DOHH2 (cell line): Measurements from ENCODE around the gene LITAF.

Source experiments
- H3F3A ChIP-seq: fragments of 200-600 bp; sonication (generic), shearing (Covaris generic); 2 replicates; pipeline ENCODE4 v1.6.0; 2016; ENCODE audit warnings: antibody characterized with exemption, mild to moderate bottlenecking; ENCODE audit not compliant: control insufficient read depth, insufficient read depth
- H3K27ac ChIP-seq: fragments of 200-600 bp; sonication (generic); 2 replicates; pipeline ENCODE4 v1.5.1; 2014; ENCODE audit warnings: low read depth, mild to moderate bottlenecking, low read length, moderate library complexity
- H3K27me3 ChIP-seq: fragments of 200-600 bp; sonication (generic); 2 replicates; pipeline ENCODE4 v1.6.1; 2014; ENCODE audit warnings: mild to moderate bottlenecking, low read length, mixed read lengths; ENCODE audit not compliant: control insufficient read depth
- H3K36me3 ChIP-seq: fragments of 200-600 bp; sonication (generic); 2 replicates; pipeline ENCODE4 v1.6.1; 2014; ENCODE audit warnings: mild to moderate bottlenecking, low read length, moderate library complexity, mixed read lengths; ENCODE audit not compliant: control insufficient read depth
- H3K4me1 ChIP-seq: fragments of 200-600 bp; sonication (generic); 2 replicates; pipeline ENCODE4 v1.6.1; 2014; ENCODE audit warnings: mild to moderate bottlenecking, low read length, mixed read lengths; ENCODE audit not compliant: control insufficient read depth
- H3K4me2 ChIP-seq: fragments of 200-600 bp; sonication (generic); 2 replicates; pipeline ENCODE4 v1.6.0; 2014; ENCODE audit warnings: mild to moderate bottlenecking, low read length, moderate library complexity
- H3K4me3 ChIP-seq: fragments of 200-600 bp; sonication (generic); 2 replicates; pipeline ENCODE4 v1.5.1; 2014; ENCODE audit warnings: mild to moderate bottlenecking, low read length, mixed read lengths
- H3K79me2 ChIP-seq: fragments of 200-600 bp; sonication (generic); 2 replicates; pipeline ENCODE4 v1.6.1; 2014; ENCODE audit warnings: mild to moderate bottlenecking, low read length, mixed read lengths; ENCODE audit not compliant: control insufficient read depth
- H3K9me2 ChIP-seq: fragments of 200-600 bp; sonication (generic); replicated peaks from 2 replicates; pipeline ENCODE4 v1.6.1; 2014; ENCODE audit warnings: mild to moderate bottlenecking, low read length, mixed read lengths; ENCODE audit not compliant: control insufficient read depth
- H3K9me3 ChIP-seq: fragments of 200-600 bp; sonication (generic); 2 replicates; pipeline ENCODE4 v1.6.1; 2014; ENCODE audit warnings: antibody characterized with exemption, low read length, mixed read lengths; ENCODE audit not compliant: control insufficient read depth, insufficient read depth
- H4K20me1 ChIP-seq: fragments of 200-600 bp; sonication (generic); 2 replicates; pipeline ENCODE4 v1.6.0; 2014; ENCODE audit warnings: low read depth, mild to moderate bottlenecking, antibody characterized with exemption, low read length, moderate library complexity; ENCODE audit not compliant: control insufficient read depth, insufficient read depth
- EZH2phosphoT487 ChIP-seq: fragments of 200-600 bp; sonication (generic); IDR thresholded peaks from 2 replicates; pipeline ENCODE4 v1.6.1; 2017; ENCODE audit warnings: borderline replicate concordance, mild to moderate bottlenecking, antibody characterized with exemption, low read length, moderate library complexity, mixed read lengths
- TF ChIP-seq, protein P1 (sequence below): fragments of 200-600 bp; sonication (generic); IDR thresholded peaks from one replicate; pipeline ENCODE4 v1.5.1; 2014; ENCODE audit warnings: antibody characterized with exemption, mild to moderate bottlenecking, low read depth, low read length; ENCODE audit not compliant: poor library complexity, severe bottlenecking

Gene LITAF

DNA sequence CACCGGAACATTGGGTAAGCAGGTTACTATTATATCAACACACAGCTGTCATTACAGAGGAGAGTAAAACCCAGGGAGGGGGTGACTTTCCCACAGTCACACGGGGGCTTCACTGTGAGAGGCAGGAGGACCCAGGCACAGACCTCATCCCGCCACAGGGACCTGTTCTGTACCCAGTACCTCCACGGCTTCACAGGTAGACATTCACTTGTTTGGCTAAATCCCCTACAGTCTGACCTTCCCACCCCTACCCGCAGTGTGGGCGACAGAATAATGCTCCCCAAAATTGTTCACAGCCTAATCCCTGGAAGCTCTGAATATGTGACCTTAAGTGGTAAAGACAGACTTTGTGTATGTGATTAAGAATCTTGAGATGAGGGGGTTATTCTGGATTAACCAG, 16.5 kb downstream of the LITAF start:
- no peak overlapping the region for H3K27ac ChIP-seq
- H3K4me3 ChIP-seq = no peak overlapping the region
- peaks cover 99% of the 10 kb centered on the region for H3K79me2 ChIP-seq
- H3K4me1 ChIP-seq = peaks cover 28% of the 10 kb centered on the region
- H3F3A ChIP-seq = no peaks in the 10 kb centered on the region
- TF ChIP-seq, protein P1, sequence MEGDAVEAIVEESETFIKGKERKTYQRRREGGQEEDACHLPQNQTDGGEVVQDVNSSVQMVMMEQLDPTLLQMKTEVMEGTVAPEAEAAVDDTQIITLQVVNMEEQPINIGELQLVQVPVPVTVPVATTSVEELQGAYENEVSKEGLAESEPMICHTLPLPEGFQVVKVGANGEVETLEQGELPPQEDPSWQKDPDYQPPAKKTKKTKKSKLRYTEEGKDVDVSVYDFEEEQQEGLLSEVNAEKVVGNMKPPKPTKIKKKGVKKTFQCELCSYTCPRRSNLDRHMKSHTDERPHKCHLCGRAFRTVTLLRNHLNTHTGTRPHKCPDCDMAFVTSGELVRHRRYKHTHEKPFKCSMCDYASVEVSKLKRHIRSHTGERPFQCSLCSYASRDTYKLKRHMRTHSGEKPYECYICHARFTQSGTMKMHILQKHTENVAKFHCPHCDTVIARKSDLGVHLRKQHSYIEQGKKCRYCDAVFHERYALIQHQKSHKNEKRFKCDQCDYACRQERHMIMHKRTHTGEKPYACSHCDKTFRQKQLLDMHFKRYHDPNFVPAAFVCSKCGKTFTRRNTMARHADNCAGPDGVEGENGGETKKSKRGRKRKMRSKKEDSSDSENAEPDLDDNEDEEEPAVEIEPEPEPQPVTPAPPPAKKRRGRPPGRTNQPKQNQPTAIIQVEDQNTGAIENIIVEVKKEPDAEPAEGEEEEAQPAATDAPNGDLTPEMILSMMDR = no peak
- no peak for TF ChIP-seq EZH2phosphoT487
- H4K20me1 ChIP-seq = peaks cover 14% of the 10 kb centered on the region
- H3K36me3 ChIP-seq = peaks cover 8% of the 10 kb centered on the region
- H3K9me2 ChIP-seq = no peaks in the 10 kb centered on the region
- H3K27me3 ChIP-seq = no peaks in the 10 kb centered on the region
- no peaks in the 10 kb centered on the region for H3K9me3 ChIP-seq
- no peak overlapping the region for H3K4me2 ChIP-seq

DNA sequence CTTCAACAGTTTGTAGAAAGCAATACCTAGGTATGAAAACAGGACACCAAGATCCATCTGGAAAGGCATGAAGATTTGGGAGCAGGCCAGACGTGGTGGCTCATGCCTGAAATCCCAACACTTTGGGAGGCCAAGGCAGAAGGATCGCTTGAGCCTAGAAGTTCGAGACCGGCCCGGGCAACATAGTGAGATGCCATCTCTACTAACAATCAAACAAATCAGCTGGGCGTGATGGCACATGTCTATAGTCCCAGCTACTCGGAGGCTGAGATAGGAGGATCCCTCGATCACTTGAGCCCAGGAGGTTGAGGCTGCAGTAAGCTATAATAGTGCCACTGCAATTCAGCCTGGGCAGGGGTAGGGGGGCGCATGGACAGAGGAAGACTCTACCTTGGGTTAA, 20.3 kb downstream of the LITAF start:
- Histone ChIP-seq H3F3A (no peaks in the 10 kb centered on the region), H3K79me2 (peaks cover 92% of the 10 kb centered on the region), H3K4me2 (no peak overlapping the region), H3K36me3 (peaks cover 8% of the 10 kb centered on the region), H3K27ac (no peak overlapping the region), H3K27me3 (no peaks in the 10 kb centered on the region), H3K4me3 (no peak overlapping the region), H3K4me1 (peaks cover 14% of the 10 kb centered on the region), H3K9me2 (no peaks in the 10 kb centered on the region), H3K9me3 (no peaks in the 10 kb centered on the region), H4K20me1 (peaks cover 11% of the 10 kb centered on the region)
- TF ChIP-seq, protein P1 = no peak
- no peak for TF ChIP-seq EZH2phosphoT487

DNA sequence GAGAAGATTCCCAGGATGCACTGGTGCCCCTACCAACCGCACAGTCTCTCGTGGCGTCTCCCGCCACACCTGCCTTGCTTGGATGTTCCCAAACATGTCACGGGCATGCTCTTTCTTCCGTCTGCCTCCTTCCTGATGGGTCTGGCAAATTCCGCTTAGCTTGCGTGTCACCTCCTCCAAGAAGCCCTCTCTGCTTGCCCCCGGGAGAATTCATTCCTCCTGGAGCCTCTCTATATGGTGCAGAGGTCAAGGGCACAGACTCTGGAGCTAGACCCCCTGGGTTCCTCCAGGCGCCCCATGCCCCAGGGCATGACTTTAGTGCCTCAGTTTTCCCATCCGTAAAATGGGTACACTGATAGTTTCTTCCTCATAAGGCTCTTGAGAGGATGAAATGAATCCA, 21.1 kb downstream of the LITAF start:
- H3F3A ChIP-seq = no peaks in the 10 kb centered on the region
- H3K27me3 ChIP-seq = no peaks in the 10 kb centered on the region
- peaks cover 12% of the 10 kb centered on the region for H3K36me3 ChIP-seq
- no peaks in the 10 kb centered on the region for H3K9me2 ChIP-seq
- peaks cover 7% of the 10 kb centered on the region for H3K4me1 ChIP-seq
- H3K4me2 ChIP-seq = no peak overlapping the region
- H3K9me3 ChIP-seq = no peaks in the 10 kb centered on the region
- H3K79me2 ChIP-seq = peaks cover 92% of the 10 kb centered on the region
- H3K4me3 ChIP-seq = no peak overlapping the region
- peaks cover 8% of the 10 kb centered on the region; the same call in 1 of the 2 replicates for H4K20me1 ChIP-seq
- TF ChIP-seq EZH2phosphoT487 = no peak
- TF ChIP-seq, protein P1 = no peak
- H3K27ac ChIP-seq = no peak overlapping the region
